Thyroid gland (tissue), 4 donors: Measurements from ENCODE around the gene SPOCK1. TPM values are rescaled to one million over a fixed set of nuclear protein-coding genes. Genes with fewer than 3 reads are reported as not detected.

Experiments used
- DNase-seq, 2 donors: peaks; one replicate each; pipeline ENCODE4 v3.0.0-alpha.2; 2019
- H3K27ac ChIP-seq, 3 donors: fragments of 200-600 bp; sonication (generic); 1 replicate in 2 of 3; 2 replicates in 1 of 3; pipeline ENCODE4 v1.5.1; 2016 to 2019; ENCODE audit warnings: mild to moderate bottlenecking in 1 of 3, moderate library complexity in 1 of 3
- H3K27me3 ChIP-seq: fragments of 200-600 bp; sonication (generic); one replicate; pipeline ENCODE4 v1.5.1; 2019
- H3K36me3 ChIP-seq, 2 donors: fragments of 200-600 bp; sonication (generic); one replicate each; pipeline ENCODE4 v1.5.1; 2016 to 2019
- H3K4me1 ChIP-seq, 2 donors: fragments of 200-600 bp; sonication (generic); one replicate each; pipeline ENCODE4 v1.5.1; 2017 to 2019
- H3K4me3 ChIP-seq, 3 donors: fragments of 200-600 bp; sonication (generic); replicated peaks in 1 of 3; 1 replicate in 2 of 3; 2 replicates in 1 of 3; pipeline ENCODE4 v1.5.1; 2016; ENCODE audit warnings: mild to moderate bottlenecking in 1 of 3
- H3K9me3 ChIP-seq: fragments of 200-600 bp; sonication (generic); one replicate; pipeline ENCODE4 v1.5.1; 2017
- CTCF ChIP-seq, 6 experiments: fragments of 200-600 bp in 3 of 6; fragments of 450-650 bp in 3 of 6; sonication (generic) in 3 of 6; IDR thresholded peaks; one replicate each; pipeline ENCODE4 v1.5.1; 2016 to 2019; ENCODE audit warnings: antibody characterized with exemption in 6 of 6, mild to moderate bottlenecking in 2 of 6, inconsistent platforms in 1 of 6, moderate library complexity in 1 of 6
- POLR2A ChIP-seq, 2 donors: fragments of 450-650 bp; IDR thresholded peaks; one replicate each; pipeline ENCODE4 v1.6.1; 2017; ENCODE audit warnings: antibody characterized with exemption in 2 of 2, mild to moderate bottlenecking in 2 of 2, moderate library complexity in 1 of 2
- WGBS, 2 donors: methylation state at CpG; one replicate each; pipeline ENCODE4 v1.1.5; 2017; 5-methylcytosine and 5-hydroxymethylcytosine counted together
- intact Hi-C: fragments of 100-400 bp; cut with DNase I; formaldehyde crosslinking; loops from one replicate; pipeline ENCODE4 v1.15.1; 2023
- total RNA-seq, 4 donors: library from RNA; depleted of rRNA; stranded (reverse); fragments of >200 nt; gene quantifications; one replicate each; pipeline ENCODE4 v1.2.3, GENCODE V29; 2016

Gene SPOCK1
- total RNA-seq, 4 donors from 2014 or later = 15.8 to 34.1 (median 27.5) TPM

- Histone ChIP-seq H3K4me3 (no peak overlapping the region), H3K4me1 (peaks cover 0 to 12% of the 10 kb centered on the region in 2 donors), H3K27me3 (no peaks in the 10 kb centered on the region), H3K36me3 (no peaks in the 10 kb centered on the region), H3K27ac (no peak overlapping the region), H3K9me3 (no peaks in the 10 kb centered on the region)
- no peak for DNase-seq
- WGBS, 2 donors = 95 to 96% methylated on average over 2 of the region's 2 CpGs
- intact Hi-C loops = no loop called here
- TF ChIP-seq POLR2A (IDR thresholded peaks at IDR 0.05) = no peak
- no peak for TF ChIP-seq CTCF (IDR thresholded peaks at IDR 0.05)
Observed at GRCh38 chr5:137215780-137216179, 283.3 kb downstream of the SPOCK1 start.

- TF ChIP-seq POLR2A (IDR thresholded peaks at IDR 0.05) = no peak
- TF ChIP-seq CTCF (IDR thresholded peaks at IDR 0.05) = no peak
- Histone ChIP-seq H3K4me3 (no peak overlapping the region), H3K27me3 (no peaks in the 10 kb centered on the region), H3K4me1 (peaks cover 0 to 12% of the 10 kb centered on the region in 2 donors), H3K27ac (no peak overlapping the region), H3K36me3 (no peaks in the 10 kb centered on the region), H3K9me3 (no peaks in the 10 kb centered on the region)
- 84 to 94% methylated on average over 1 of the region's 1 CpG for WGBS, 2 donors
- intact Hi-C loops = no loop called here
- DNase-seq = no peak
Observed at GRCh38 chr5:137215261-137215660, 283.9 kb downstream of the SPOCK1 start.

- TF ChIP-seq CTCF (IDR thresholded peaks at IDR 0.05) = no peak
- no peak for TF ChIP-seq POLR2A (IDR thresholded peaks at IDR 0.05)
- H3K4me3 ChIP-seq = no peak overlapping the region
- intact Hi-C loops = no loop called here
- no peaks in the 10 kb centered on the region for H3K36me3 ChIP-seq
- DNase-seq = no peak
- peaks cover 0 to 12% of the 10 kb centered on the region in 2 donors for H3K4me1 ChIP-seq
- H3K27me3 ChIP-seq = no peaks in the 10 kb centered on the region
- H3K27ac ChIP-seq = no peak overlapping the region
- H3K9me3 ChIP-seq = no peaks in the 10 kb centered on the region
- 73 to 85% methylated on average over 2 of the region's 2 CpGs for WGBS, 2 donors
Observed at GRCh38 chr5:137214446-137215189, 284.5 kb downstream of the SPOCK1 start.

- H3K9me3 ChIP-seq = no peaks in the 10 kb centered on the region
- no peaks in the 10 kb centered on the region for H3K36me3 ChIP-seq
- TF ChIP-seq POLR2A (IDR thresholded peaks at IDR 0.05) = no peak
- no peak for TF ChIP-seq CTCF (IDR thresholded peaks at IDR 0.05)
- WGBS, 2 donors = 92% methylated on average over 3 of the region's 3 CpGs
- no peak overlapping the region for H3K4me3 ChIP-seq
- no peaks in the 10 kb centered on the region for H3K27me3 ChIP-seq
- no peak overlapping the region for H3K27ac ChIP-seq
- no peaks in the 10 kb centered on the region for H3K4me1 ChIP-seq
- intact Hi-C loops = no loop called here
- DNase-seq = no peak
Observed at GRCh38 chr5:137212471-137212870, 286.7 kb downstream of the SPOCK1 start.

- Histone ChIP-seq H3K27ac (no peak overlapping the region), H3K27me3 (no peaks in the 10 kb centered on the region), H3K4me1 (peaks cover 8 to 10% of the 10 kb centered on the region in 2 donors), H3K4me3 (no peak overlapping the region), H3K9me3 (no peaks in the 10 kb centered on the region), H3K36me3 (no peaks in the 10 kb centered on the region)
- DNase-seq = no peak
- TF ChIP-seq CTCF (IDR thresholded peaks at IDR 0.05) (no peak), POLR2A (IDR thresholded peaks at IDR 0.05) (no peak)
- intact Hi-C loops = no loop called here
- WGBS, 2 donors = 84 to 85% methylated on average over 9 of the region's 9 CpGs
Observed at GRCh38 chr5:137209232-137209809, 289.8 kb downstream of the SPOCK1 start.
